Panc1 (cell line): ENCODE measurements around the gene UGT1A5. TPM values are rescaled to one million over a fixed set of nuclear protein-coding genes. Genes with fewer than 3 reads are reported as not detected.

Experiments used
- ATAC-seq: fragments of 200-7000 bp; cut with Tn5 transposase; 2 replicates; pipeline ENCODE4 v1.9.1; 2020; ENCODE audit warnings: mild to moderate bottlenecking, moderate library complexity
- BruUV-seq: library from RNA; stranded (reverse); fragments of 400-500 nt; replicated peaks from 2 replicates; lab custom pipeline; 2021; lab: Mats Ljungman, UMichigan
- CTCF ChIA-PET: fragments of 300-600 bp; sonication (Branson Sonifier 250); formaldehyde crosslinking; loops from one replicate; lab custom pipeline; 2022; ENCODE audit warnings: antibody characterized with exemption; lab: Charles Lee
- POLR2A ChIA-PET: fragments of 300-600 bp; sonication (Branson Sonifier 250); formaldehyde crosslinking; loops from one replicate; lab custom pipeline; 2022; ENCODE audit warnings: antibody characterized with exemption; lab: Charles Lee
- DNase-seq: peaks from one replicate; pipeline ENCODE4 v3.0.0-alpha.2; 2010; ENCODE audit warnings: low read depth, low spot score
- H3K27ac ChIP-seq: 2 replicates; pipeline ENCODE4 v1.5.1; 2011; ENCODE audit warnings: mild to moderate bottlenecking, low read length, inconsistent platforms
- H3K27me3 ChIP-seq: fragments of 200-500 bp; sonication (Bioruptor generic); 2 replicates; pipeline ENCODE4 v1.6.0; 2014; ENCODE audit warnings: low read length, inconsistent platforms; ENCODE audit not compliant: control insufficient read depth, insufficient read depth
- H3K36me3 ChIP-seq: fragments of 200-500 bp; sonication (Bioruptor generic); 2 replicates; pipeline ENCODE4 v1.5.1; 2014; ENCODE audit warnings: inconsistent platforms, mild to moderate bottlenecking, low read length, moderate library complexity; ENCODE audit not compliant: control insufficient read depth, insufficient read depth
- H3K4me1 ChIP-seq: 2 replicates; pipeline ENCODE4 v1.5.1; 2011; ENCODE audit warnings: inconsistent platforms, mild to moderate bottlenecking, low read length, moderate library complexity; ENCODE audit not compliant: control insufficient read depth, insufficient read depth
- H3K4me3 ChIP-seq, 2 experiments: 2 replicates each; pipeline ENCODE4 v1.5.1; 2011 to 2012; ENCODE audit warnings: low read depth in 2 of 2, low read length in 2 of 2, mild to moderate bottlenecking in 2 of 2, inconsistent platforms in 1 of 2, moderate library complexity in 1 of 2
- H3K9me3 ChIP-seq: fragments of 200-500 bp; sonication (Bioruptor generic); 2 replicates; pipeline ENCODE4 v1.5.1; 2014; ENCODE audit warnings: low read depth, mild to moderate bottlenecking, inconsistent platforms, low read length, moderate library complexity; ENCODE audit not compliant: control insufficient read depth, insufficient read depth
- POLR2AphosphoS5 ChIP-seq: IDR thresholded peaks from 2 replicates; pipeline ENCODE4 v1.6.1; 2012; ENCODE audit warnings: mild to moderate bottlenecking, low read depth, low read length, moderate library complexity
- REST ChIP-seq, 2 experiments: IDR thresholded peaks; 2 replicates each; pipeline ENCODE4 v1.6.1; 2011 to 2012; ENCODE audit warnings: low read depth in 2 of 2, control low read depth in 1 of 2, low read length in 1 of 2, mild to moderate bottlenecking in 1 of 2, moderate library complexity in 1 of 2; ENCODE audit not compliant: insufficient read depth in 1 of 2
- SIN3A ChIP-seq: IDR thresholded peaks from 2 replicates; pipeline ENCODE4 v1.6.1; 2012; ENCODE audit warnings: low read depth, mild to moderate bottlenecking, low read length, moderate library complexity, borderline replicate concordance; ENCODE audit not compliant: insufficient read depth
- TCF7L2 ChIP-seq: IDR thresholded peaks from 2 replicates; pipeline ENCODE4 v1.6.1; 2011; ENCODE audit warnings: mild to moderate bottlenecking, low read depth, low read length, inconsistent platforms
- in situ Hi-C: cut with HindIII; loops from 2 replicates; pipeline ENCODE4 v1.10.0; 2016; ENCODE audit warnings: low sequenced_read_pairs, low pct_unique_long_range_greater_than_20kb
- intact Hi-C: fragments of 100-400 bp; cut with micrococcal nuclease; formaldehyde crosslinking; loops from one replicate; pipeline ENCODE4 v1.10.0; 2022; ENCODE audit not compliant: unreplicated experiment
- total RNA-seq: library from RNA; stranded (reverse); gene quantifications from one replicate; pipeline ENCODE4 v1.2.1, GENCODE V29; 2021; ENCODE audit not compliant: unreplicated experiment
- TF ChIP-seq, protein P1 (sequence below): fragments of 450-650 bp; IDR thresholded peaks from 2 replicates; pipeline ENCODE4 v1.5.1; 2017; ENCODE audit warnings: mild to moderate bottlenecking

The UGT1A5 gene
- total RNA-seq, 1 experiment from 2014 or later = not detected

DNA sequence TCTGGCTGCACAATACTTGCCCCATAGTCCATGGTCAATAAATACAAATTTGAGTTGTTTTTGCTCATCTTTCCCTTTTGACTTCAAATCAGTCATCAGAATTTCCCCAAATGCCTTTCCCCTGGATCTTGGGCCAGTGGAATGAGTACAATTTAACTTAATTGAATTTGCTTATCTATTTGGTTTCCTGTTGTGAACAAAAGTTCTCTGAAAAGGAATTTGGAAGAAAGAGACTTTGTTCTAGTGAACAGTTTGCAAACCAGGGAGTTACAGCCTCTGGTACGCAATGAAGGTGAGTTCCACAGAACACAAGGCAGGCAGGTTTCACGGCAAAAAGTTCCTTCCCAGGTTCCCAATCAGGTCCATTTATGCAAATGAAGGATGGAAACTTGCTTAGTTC, 46.1 kb downstream of the UGT1A5 start:
- TF ChIP-seq, protein P1, sequence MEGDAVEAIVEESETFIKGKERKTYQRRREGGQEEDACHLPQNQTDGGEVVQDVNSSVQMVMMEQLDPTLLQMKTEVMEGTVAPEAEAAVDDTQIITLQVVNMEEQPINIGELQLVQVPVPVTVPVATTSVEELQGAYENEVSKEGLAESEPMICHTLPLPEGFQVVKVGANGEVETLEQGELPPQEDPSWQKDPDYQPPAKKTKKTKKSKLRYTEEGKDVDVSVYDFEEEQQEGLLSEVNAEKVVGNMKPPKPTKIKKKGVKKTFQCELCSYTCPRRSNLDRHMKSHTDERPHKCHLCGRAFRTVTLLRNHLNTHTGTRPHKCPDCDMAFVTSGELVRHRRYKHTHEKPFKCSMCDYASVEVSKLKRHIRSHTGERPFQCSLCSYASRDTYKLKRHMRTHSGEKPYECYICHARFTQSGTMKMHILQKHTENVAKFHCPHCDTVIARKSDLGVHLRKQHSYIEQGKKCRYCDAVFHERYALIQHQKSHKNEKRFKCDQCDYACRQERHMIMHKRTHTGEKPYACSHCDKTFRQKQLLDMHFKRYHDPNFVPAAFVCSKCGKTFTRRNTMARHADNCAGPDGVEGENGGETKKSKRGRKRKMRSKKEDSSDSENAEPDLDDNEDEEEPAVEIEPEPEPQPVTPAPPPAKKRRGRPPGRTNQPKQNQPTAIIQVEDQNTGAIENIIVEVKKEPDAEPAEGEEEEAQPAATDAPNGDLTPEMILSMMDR = no peak
- no peak for TF ChIP-seq REST (IDR thresholded peaks at IDR 0.05; ENCODE audit: insufficient read depth in 1 of 2, low read depth in 2 of 2, low read length in 1 of 2)
- TF ChIP-seq SIN3A = no peak
- no peak for TF ChIP-seq POLR2AphosphoS5
- TF ChIP-seq TCF7L2 = no peak
- in situ Hi-C loops (no loop called here), intact Hi-C loops (no loop called here)
- H3K27ac ChIP-seq = no peak overlapping the region
- H3K4me1 ChIP-seq = no peaks in the 10 kb centered on the region
- BruUV-seq = no TSS peak
- no peak overlapping the region for H3K4me3 ChIP-seq
- no peaks in the 10 kb centered on the region for H3K36me3 ChIP-seq
- H3K27me3 ChIP-seq = peaks cover 4% of the 10 kb centered on the region; the same call in 1 of the 2 replicates
- DNase-seq (no peak), ATAC-seq (no peak)
- CTCF ChIA-PET = no interaction called here
- H3K9me3 ChIP-seq = no peaks in the 10 kb centered on the region
- POLR2A ChIA-PET = no interaction called here

DNA sequence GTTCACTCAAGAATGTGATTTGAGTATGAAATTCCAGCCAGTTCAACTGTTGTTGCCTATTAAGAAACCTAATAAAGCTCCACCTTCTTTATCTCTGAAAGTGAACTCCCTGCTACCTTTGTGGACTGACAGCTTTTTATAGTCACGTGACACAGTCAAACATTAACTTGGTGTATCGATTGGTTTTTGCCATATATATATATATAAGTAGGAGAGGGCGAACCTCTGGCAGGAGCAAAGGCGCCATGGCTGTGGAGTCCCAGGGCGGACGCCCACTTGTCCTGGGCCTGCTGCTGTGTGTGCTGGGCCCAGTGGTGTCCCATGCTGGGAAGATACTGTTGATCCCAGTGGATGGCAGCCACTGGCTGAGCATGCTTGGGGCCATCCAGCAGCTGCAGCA, 47.3 kb downstream of the UGT1A5 start, which contains the start of gene UGT1A1:
Gene UGT1A1 (plus strand): TSS at position 228 of the 400 bp plus-strand sequence. CDS start 18 bp downstream, at position 246.
- intact Hi-C loops = no loop called here
- DNase-seq = no peak

More for the DNA sequence above, 47.3 kb downstream of the UGT1A5 start, which contains the start of gene UGT1A1:
- Histone ChIP-seq H3K27me3 (peaks cover 4% of the 10 kb centered on the region; the same call in 1 of the 2 replicates), H3K36me3 (no peaks in the 10 kb centered on the region), H3K4me1 (no peaks in the 10 kb centered on the region), H3K9me3 (no peaks in the 10 kb centered on the region), H3K4me3 (no peak within 1 kb of the TSS), H3K27ac (no peak within 1 kb of the TSS)
- ATAC-seq = no peak
- CTCF ChIA-PET = no interaction called here
- TF ChIP-seq, protein P1 = no peak
- TF ChIP-seq POLR2AphosphoS5 (no peak), TCF7L2 (no peak), REST (IDR thresholded peaks at IDR 0.05; ENCODE audit: insufficient read depth in 1 of 2, low read depth in 2 of 2, low read length in 1 of 2) (no peak), SIN3A (no peak)
- no TSS peak for BruUV-seq
- POLR2A ChIA-PET = no interaction called here
- in situ Hi-C loops = no loop called here
